ENCODE results near the gene LRBA.
"Not testable (repeated sequence)": the region's sequence is repeated elsewhere in the genome, so short reads cannot be mapped to it uniquely, and the experiment has no call there.

Gene LRBA

GRCh38 chr4:151014521-151015458 is at the start of gene LRBA:
TSS of gene LRBA (minus strand) at chr4:151015284. CDS start at chr4:151014642, 642 bp downstream.
- Mint-ChIP-seq H3K27ac (peak within 1 kb of the TSS; percentile 89), H3K4me3 (peak within 1 kb of the TSS; percentile 99), H3K9me3 (no peaks in the 10 kb centered on the region), H3K27me3 (no peaks in the 10 kb centered on the region), H3K4me1 (peaks cover 32% of the 10 kb centered on the region), H3K36me3 (no peaks in the 10 kb centered on the region)
- ATAC-seq, result peak; percentile 92

GRCh38 chr4:151063143-151063542 is 48.1 kb upstream of the LRBA start:
- H3K4me1 Mint-ChIP-seq, H3K27ac Mint-ChIP-seq, H3K36me3 Mint-ChIP-seq, H3K27me3 Mint-ChIP-seq, H3K4me3 Mint-ChIP-seq, ATAC-seq, H3K9me3 Mint-ChIP-seq: not testable (repeated sequence)

- H3K4me3 Mint-ChIP-seq, result no peak overlapping the region
- no peaks in the 10 kb centered on the region for H3K27me3 Mint-ChIP-seq
- H3K4me1 Mint-ChIP-seq, result no peaks in the 10 kb centered on the region
- H3K36me3 Mint-ChIP-seq, result no peaks in the 10 kb centered on the region
- no peak overlapping the region for H3K27ac Mint-ChIP-seq
- H3K9me3 Mint-ChIP-seq, result no peaks in the 10 kb centered on the region
- no peak for ATAC-seq
Measured at GRCh38 chr4:151055539-151055938, 40.5 kb upstream of the LRBA start.

- no peak for ATAC-seq
- Mint-ChIP-seq H3K36me3 (no peaks in the 10 kb centered on the region), H3K27ac (no peak overlapping the region), H3K9me3 (no peaks in the 10 kb centered on the region), H3K4me1 (no peaks in the 10 kb centered on the region), H3K27me3 (no peaks in the 10 kb centered on the region), H3K4me3 (no peak overlapping the region)
Measured at GRCh38 chr4:151052785-151053184, 37.7 kb upstream of the LRBA start.

GRCh38 chr4:151049430-151049884 is 34.4 kb upstream of the LRBA start:
- H3K27ac Mint-ChIP-seq, result no peak overlapping the region
- H3K36me3 Mint-ChIP-seq, result no peaks in the 10 kb centered on the region
- no peak for ATAC-seq
- no peaks in the 10 kb centered on the region for H3K27me3 Mint-ChIP-seq
- no peaks in the 10 kb centered on the region for H3K4me1 Mint-ChIP-seq
- H3K9me3 Mint-ChIP-seq, result no peaks in the 10 kb centered on the region
- H3K4me3 Mint-ChIP-seq, result no peak overlapping the region

GRCh38 chr4:151048913-151049312 is 33.8 kb upstream of the LRBA start:
- no peak overlapping the region for H3K4me3 Mint-ChIP-seq
- no peak for ATAC-seq
- no peaks in the 10 kb centered on the region for H3K27me3 Mint-ChIP-seq
- H3K36me3 Mint-ChIP-seq, result no peaks in the 10 kb centered on the region
- H3K9me3 Mint-ChIP-seq, result no peaks in the 10 kb centered on the region
- no peaks in the 10 kb centered on the region for H3K4me1 Mint-ChIP-seq
- no peak overlapping the region for H3K27ac Mint-ChIP-seq

GRCh38 chr4:151046609-151047008 is 31.5 kb upstream of the LRBA start:
- no peaks in the 10 kb centered on the region for H3K9me3 Mint-ChIP-seq
- H3K36me3 Mint-ChIP-seq, result no peaks in the 10 kb centered on the region
- H3K4me1 Mint-ChIP-seq, result no peaks in the 10 kb centered on the region

GRCh38 chr4:151045907-151046306 is 30.8 kb upstream of the LRBA start:
- no peaks in the 10 kb centered on the region for H3K27me3 Mint-ChIP-seq
- H3K36me3 Mint-ChIP-seq, result no peaks in the 10 kb centered on the region
- H3K27ac Mint-ChIP-seq, result no peak overlapping the region
- no peaks in the 10 kb centered on the region for H3K4me1 Mint-ChIP-seq
- no peaks in the 10 kb centered on the region for H3K9me3 Mint-ChIP-seq
- no peak for ATAC-seq
- H3K4me3 Mint-ChIP-seq, result no peak overlapping the region

More at GRCh38 chr4:151046609-151047008, 31.5 kb upstream of the LRBA start:
- H3K4me3 Mint-ChIP-seq, result no peak overlapping the region
- no peak overlapping the region for H3K27ac Mint-ChIP-seq
- H3K27me3 Mint-ChIP-seq, result no peaks in the 10 kb centered on the region
- ATAC-seq, result no peak

- no peaks in the 10 kb centered on the region for H3K9me3 Mint-ChIP-seq
- no peak overlapping the region for H3K27ac Mint-ChIP-seq
- no peak for ATAC-seq
- H3K27me3 Mint-ChIP-seq, result no peaks in the 10 kb centered on the region
- no peaks in the 10 kb centered on the region for H3K36me3 Mint-ChIP-seq
- H3K4me1 Mint-ChIP-seq, result no peaks in the 10 kb centered on the region
- H3K4me3 Mint-ChIP-seq, result no peak overlapping the region
Measured at GRCh38 chr4:151043803-151044515, 28.9 kb upstream of the LRBA start.

GRCh38 chr4:151039733-151040132 is 24.6 kb upstream of the LRBA start:
- no peaks in the 10 kb centered on the region for H3K27me3 Mint-ChIP-seq
- H3K36me3 Mint-ChIP-seq, result no peaks in the 10 kb centered on the region
- H3K4me1 Mint-ChIP-seq, result peaks cover 5% of the 10 kb centered on the region
- no peak overlapping the region for H3K27ac Mint-ChIP-seq
- H3K9me3 Mint-ChIP-seq, result no peaks in the 10 kb centered on the region
- no peak for ATAC-seq
- no peak overlapping the region for H3K4me3 Mint-ChIP-seq

GRCh38 chr4:151038452-151039157 is 23.5 kb upstream of the LRBA start:
- ATAC-seq, result no peak
- no peak overlapping the region for H3K4me3 Mint-ChIP-seq

GRCh38 chr4:151035911-151036310 is 20.8 kb upstream of the LRBA start:
- peaks cover 16% of the 10 kb centered on the region for H3K4me1 Mint-ChIP-seq
- no peak overlapping the region for H3K4me3 Mint-ChIP-seq
- peaks cover 17% of the 10 kb centered on the region for H3K27me3 Mint-ChIP-seq
- ATAC-seq, result no peak
- H3K36me3 Mint-ChIP-seq, result no peaks in the 10 kb centered on the region
- no peaks in the 10 kb centered on the region for H3K9me3 Mint-ChIP-seq
- H3K27ac Mint-ChIP-seq, result no peak overlapping the region

More at GRCh38 chr4:151038452-151039157, 23.5 kb upstream of the LRBA start:
- no peaks in the 10 kb centered on the region for H3K9me3 Mint-ChIP-seq
- H3K36me3 Mint-ChIP-seq, result no peaks in the 10 kb centered on the region
- no peaks in the 10 kb centered on the region for H3K27me3 Mint-ChIP-seq
- H3K4me1 Mint-ChIP-seq, result peaks cover 5% of the 10 kb centered on the region
- H3K27ac Mint-ChIP-seq, result no peak overlapping the region

- no peak for ATAC-seq
- Mint-ChIP-seq H3K27ac (no peak overlapping the region), H3K36me3 (no peaks in the 10 kb centered on the region)
Measured at GRCh38 chr4:151035328-151035727, 20.2 kb upstream of the LRBA start.

GRCh38 chr4:151034829-151035228 is 19.7 kb upstream of the LRBA start:
- Mint-ChIP-seq H3K4me3 (no peak overlapping the region), H3K9me3 (no peaks in the 10 kb centered on the region), H3K27ac (no peak overlapping the region), H3K27me3 (peaks cover 28% of the 10 kb centered on the region), H3K36me3 (no peaks in the 10 kb centered on the region), H3K4me1 (peaks cover 21% of the 10 kb centered on the region)
- no peak for ATAC-seq

More at GRCh38 chr4:151035328-151035727, 20.2 kb upstream of the LRBA start:
- Mint-ChIP-seq H3K27me3 (peaks cover 23% of the 10 kb centered on the region), H3K4me3 (no peak overlapping the region), H3K4me1 (peaks cover 16% of the 10 kb centered on the region), H3K9me3 (no peaks in the 10 kb centered on the region)
